ENCODE measurements around the gene OR2T11. TPM values are rescaled to one million over a fixed set of nuclear protein-coding genes. Genes with fewer than 3 reads are reported as not detected.

Gene OR2T11
- total and polyA plus RNA-seq, 3 donors from 2014 or later, result not detected

DNA sequence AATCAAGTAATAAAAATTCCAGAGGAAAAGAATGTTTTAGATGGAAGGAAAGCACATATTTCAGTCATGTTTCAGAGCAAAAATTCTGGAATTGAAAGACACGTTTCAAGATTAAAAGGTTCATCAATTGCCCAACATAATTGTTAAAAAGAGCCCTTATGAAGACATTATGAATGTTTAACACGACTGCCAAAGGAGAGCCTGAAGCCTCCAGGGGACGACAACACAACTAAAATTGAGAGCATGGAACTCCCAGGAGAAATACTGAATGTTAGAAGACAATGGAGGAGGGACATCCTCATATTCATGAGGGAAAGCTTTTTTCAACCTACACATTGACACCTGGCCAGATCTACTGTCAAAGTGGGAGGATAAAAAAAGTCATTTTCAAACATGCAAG lies 16.0 kb downstream of the OR2T11 start:
- no peak for TF ChIP-seq POLR2A (IDR thresholded peaks at IDR 0.05)
- TF ChIP-seq, protein P1, sequence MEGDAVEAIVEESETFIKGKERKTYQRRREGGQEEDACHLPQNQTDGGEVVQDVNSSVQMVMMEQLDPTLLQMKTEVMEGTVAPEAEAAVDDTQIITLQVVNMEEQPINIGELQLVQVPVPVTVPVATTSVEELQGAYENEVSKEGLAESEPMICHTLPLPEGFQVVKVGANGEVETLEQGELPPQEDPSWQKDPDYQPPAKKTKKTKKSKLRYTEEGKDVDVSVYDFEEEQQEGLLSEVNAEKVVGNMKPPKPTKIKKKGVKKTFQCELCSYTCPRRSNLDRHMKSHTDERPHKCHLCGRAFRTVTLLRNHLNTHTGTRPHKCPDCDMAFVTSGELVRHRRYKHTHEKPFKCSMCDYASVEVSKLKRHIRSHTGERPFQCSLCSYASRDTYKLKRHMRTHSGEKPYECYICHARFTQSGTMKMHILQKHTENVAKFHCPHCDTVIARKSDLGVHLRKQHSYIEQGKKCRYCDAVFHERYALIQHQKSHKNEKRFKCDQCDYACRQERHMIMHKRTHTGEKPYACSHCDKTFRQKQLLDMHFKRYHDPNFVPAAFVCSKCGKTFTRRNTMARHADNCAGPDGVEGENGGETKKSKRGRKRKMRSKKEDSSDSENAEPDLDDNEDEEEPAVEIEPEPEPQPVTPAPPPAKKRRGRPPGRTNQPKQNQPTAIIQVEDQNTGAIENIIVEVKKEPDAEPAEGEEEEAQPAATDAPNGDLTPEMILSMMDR (IDR thresholded peaks at IDR 0.05), result peak in 1 of 3 experiments; percentile 51
- intact Hi-C loops (cut with DNase I; ENCODE audit: low total_unique reads), result no loop called here
- Histone ChIP-seq H3K9me3 (no peaks in the 10 kb centered on the region), H3K27me3 (no peaks in the 10 kb centered on the region), H3K4me1 (no peaks in the 10 kb centered on the region), H3K27ac (no peak overlapping the region), H3K4me3 (no peak overlapping the region), H3K36me3 (ENCODE audit: low read depth, missing control alignments) (no peaks in the 10 kb centered on the region)
- DNase-seq, result peak; percentile 73
- WGBS, 2 donors, result 12 to 23% methylated on average over 3 of the region's 3 CpGs

DNA sequence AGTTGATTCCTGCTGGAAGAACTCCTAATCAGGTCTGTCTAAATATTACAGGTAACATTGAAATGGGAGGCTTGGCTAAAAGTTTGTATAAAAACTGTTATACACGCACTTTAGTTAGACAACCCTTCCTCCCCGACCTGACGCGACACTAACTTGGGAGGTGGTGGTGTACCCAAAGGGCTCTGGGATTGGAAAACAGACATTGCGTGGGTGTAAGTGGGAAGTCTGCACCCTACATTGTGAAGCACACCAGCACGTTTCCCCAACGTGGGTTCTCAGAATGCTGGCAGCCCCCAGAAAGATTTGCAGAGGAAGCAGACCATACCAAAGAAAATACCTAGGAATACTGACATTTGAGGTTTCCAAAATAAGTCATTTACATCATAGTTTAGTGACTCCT lies 16.8 kb downstream of the OR2T11 start:
- TF ChIP-seq, protein P1 (IDR thresholded peaks at IDR 0.05), result no peak
- no peak for TF ChIP-seq POLR2A (IDR thresholded peaks at IDR 0.05)
- H3K4me1 ChIP-seq, result no peaks in the 10 kb centered on the region
- no peaks in the 10 kb centered on the region for H3K27me3 ChIP-seq
- H3K27ac ChIP-seq, result no peak overlapping the region
- intact Hi-C loops (cut with DNase I; ENCODE audit: low total_unique reads), result no loop called here
- DNase-seq, result no peak
- no peaks in the 10 kb centered on the region for H3K9me3 ChIP-seq
- H3K36me3 ChIP-seq (ENCODE audit: low read depth, missing control alignments), result no peaks in the 10 kb centered on the region
- 69 to 73% methylated on average over 7 of the region's 7 CpGs for WGBS, 2 donors
- H3K4me3 ChIP-seq, result no peak overlapping the region

DNA sequence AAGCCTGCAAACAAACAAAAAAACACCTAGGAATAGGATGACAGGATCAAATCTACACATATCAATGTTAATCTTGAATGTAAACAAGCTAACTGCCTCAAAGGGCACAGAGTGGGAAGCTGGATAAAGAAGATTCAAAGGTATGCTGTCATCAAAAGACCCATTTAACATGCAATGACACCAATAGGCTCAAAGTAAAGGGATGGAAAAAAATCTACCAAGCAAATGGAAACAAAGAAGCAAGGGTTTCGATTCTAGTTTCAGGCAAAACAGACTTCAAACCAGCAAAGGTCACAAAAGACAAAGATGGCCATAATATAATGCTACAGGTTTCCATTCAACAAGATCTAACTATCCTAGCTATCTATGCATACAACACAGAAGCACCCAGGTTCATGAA lies 21.1 kb downstream of the OR2T11 start:
- no peak overlapping the region for H3K27ac ChIP-seq
- H3K4me1 ChIP-seq, result no peaks in the 10 kb centered on the region
- 75 to 84% methylated on average over 1 of the region's 1 CpG for WGBS, 2 donors
- H3K27me3 ChIP-seq, result no peaks in the 10 kb centered on the region
- H3K36me3 ChIP-seq (ENCODE audit: low read depth, missing control alignments), result no peaks in the 10 kb centered on the region
- H3K4me3 ChIP-seq, result no peak overlapping the region
- TF ChIP-seq, protein P1 (IDR thresholded peaks at IDR 0.05), result no peak
- no peak for TF ChIP-seq POLR2A (IDR thresholded peaks at IDR 0.05)
- H3K9me3 ChIP-seq, result no peaks in the 10 kb centered on the region
- intact Hi-C loops (cut with DNase I; ENCODE audit: low total_unique reads), result no loop called here
- no peak for DNase-seq

DNA sequence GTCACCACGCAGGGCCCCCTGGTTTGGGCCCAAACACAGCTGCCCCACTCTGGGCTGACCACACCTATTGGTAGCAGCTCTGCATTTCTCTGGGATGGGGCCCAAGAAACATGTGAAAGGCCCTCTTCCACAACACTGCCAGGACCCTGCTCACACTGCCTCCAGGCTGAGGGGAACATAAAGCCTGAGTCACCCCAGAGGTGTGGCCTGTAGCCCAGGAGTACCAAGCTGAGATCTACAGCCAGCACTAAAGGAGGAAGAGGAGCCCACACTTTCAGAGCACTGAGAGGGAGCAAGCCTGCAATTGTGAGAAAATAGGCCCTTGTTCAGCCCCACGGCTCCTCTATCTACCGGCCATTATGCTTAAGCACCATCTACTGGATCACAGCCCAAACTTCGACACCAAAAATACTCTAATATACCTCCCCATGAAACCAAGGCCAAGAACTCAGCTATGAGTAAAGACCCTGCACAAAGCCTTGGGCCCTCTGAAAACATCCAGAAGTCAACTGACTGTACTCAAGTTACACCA lies 22.9 kb downstream of the OR2T11 start:
- no peak for TF ChIP-seq POLR2A (IDR thresholded peaks at IDR 0.05)
- TF ChIP-seq, protein P1 (IDR thresholded peaks at IDR 0.05), result no peak
- Histone ChIP-seq H3K4me1 (no peaks in the 10 kb centered on the region), H3K27ac (no peak overlapping the region), H3K36me3 (ENCODE audit: low read depth, missing control alignments) (no peaks in the 10 kb centered on the region), H3K9me3 (no peaks in the 10 kb centered on the region), H3K27me3 (no peaks in the 10 kb centered on the region), H3K4me3 (no peak overlapping the region)
- DNase-seq, result no peak
- intact Hi-C loops (cut with DNase I; ENCODE audit: low total_unique reads), result no loop called here
- 66 to 70% methylated on average over 3 to 4 of the region's 4 CpGs for WGBS, 2 donors

DNA sequence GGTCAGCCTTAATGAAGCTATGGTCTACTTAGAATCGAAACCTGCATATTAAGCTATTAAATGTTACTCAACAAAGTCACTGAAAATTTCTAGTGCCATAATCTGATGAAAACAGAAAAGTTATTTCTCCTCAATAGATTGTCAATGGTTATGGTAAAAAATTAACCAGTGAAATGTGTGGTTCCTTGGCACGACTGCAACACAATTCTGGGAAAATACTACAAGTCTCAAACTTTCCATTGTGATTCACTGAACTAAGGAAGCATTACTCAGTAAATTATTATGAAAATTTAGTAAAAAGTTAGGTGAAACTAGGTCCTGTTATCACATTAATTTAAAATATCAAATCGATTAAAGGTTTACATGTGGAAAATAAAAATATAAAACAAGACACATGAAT lies 24.6 kb downstream of the OR2T11 start:
- no peaks in the 10 kb centered on the region for H3K27me3 ChIP-seq
- H3K4me3 ChIP-seq, result no peak overlapping the region
- H3K36me3 ChIP-seq (ENCODE audit: low read depth, missing control alignments), result no peaks in the 10 kb centered on the region
- TF ChIP-seq POLR2A (IDR thresholded peaks at IDR 0.05), result no peak
- TF ChIP-seq, protein P1 (IDR thresholded peaks at IDR 0.05), result no peak
- WGBS, 2 donors, result 53 to 57% methylated on average over 3 of the region's 3 CpGs
- H3K4me1 ChIP-seq, result no peaks in the 10 kb centered on the region
- no peak overlapping the region for H3K27ac ChIP-seq
- intact Hi-C loops (cut with DNase I; ENCODE audit: low total_unique reads), result no loop called here
- DNase-seq, result no peak
- H3K9me3 ChIP-seq, result no peaks in the 10 kb centered on the region

All from testis (tissue), 3 donors.